ENCODE data around the gene HADHB.
A peak's percentile ranks its signal among the peaks of the same experiment; 100 is the strongest.
"Not testable (repeated sequence)": the region's sequence is repeated elsewhere in the genome, so short reads cannot be mapped to it uniquely, and the experiment has no call there.

Gene HADHB

DNA sequence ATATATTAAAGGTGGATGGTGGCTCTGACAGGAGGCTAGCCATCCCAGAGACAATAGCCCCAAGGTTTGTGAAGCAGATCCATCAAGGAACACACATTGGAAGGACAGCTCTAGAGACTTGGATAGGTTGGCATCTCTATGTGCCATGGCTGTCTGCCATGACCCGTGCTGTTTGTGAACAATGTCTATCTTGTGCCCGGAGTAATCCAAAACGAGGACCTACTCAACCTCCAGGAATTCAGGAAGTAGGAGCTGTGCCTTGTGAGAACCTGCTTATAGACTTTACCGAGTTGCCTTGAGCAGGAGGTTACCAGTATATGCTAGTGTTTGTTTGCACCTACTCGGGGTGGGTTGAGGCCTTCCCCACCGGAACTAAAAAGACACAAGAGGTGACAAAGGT is 58.1 kb downstream of the HADHB start:
- Histone ChIP-seq H3K27ac (ENCODE audit: poor library complexity, severe bottlenecking) (no peak overlapping the region), H3K36me3 (ENCODE audit: low read depth) (no peaks in the 10 kb centered on the region), H3K27me3 (ENCODE audit: insufficient read depth, poor library complexity, severe bottlenecking) (no peaks in the 10 kb centered on the region), H3K4me1 (ENCODE audit: insufficient read depth, poor library complexity, severe bottlenecking) (peaks cover 38% of the 10 kb centered on the region), H3K9me3 (ENCODE audit: severe bottlenecking) (no peaks in the 10 kb centered on the region), H3K4me3 (ENCODE audit: severe bottlenecking) (no peak overlapping the region)
- TF ChIP-seq, protein P1, sequence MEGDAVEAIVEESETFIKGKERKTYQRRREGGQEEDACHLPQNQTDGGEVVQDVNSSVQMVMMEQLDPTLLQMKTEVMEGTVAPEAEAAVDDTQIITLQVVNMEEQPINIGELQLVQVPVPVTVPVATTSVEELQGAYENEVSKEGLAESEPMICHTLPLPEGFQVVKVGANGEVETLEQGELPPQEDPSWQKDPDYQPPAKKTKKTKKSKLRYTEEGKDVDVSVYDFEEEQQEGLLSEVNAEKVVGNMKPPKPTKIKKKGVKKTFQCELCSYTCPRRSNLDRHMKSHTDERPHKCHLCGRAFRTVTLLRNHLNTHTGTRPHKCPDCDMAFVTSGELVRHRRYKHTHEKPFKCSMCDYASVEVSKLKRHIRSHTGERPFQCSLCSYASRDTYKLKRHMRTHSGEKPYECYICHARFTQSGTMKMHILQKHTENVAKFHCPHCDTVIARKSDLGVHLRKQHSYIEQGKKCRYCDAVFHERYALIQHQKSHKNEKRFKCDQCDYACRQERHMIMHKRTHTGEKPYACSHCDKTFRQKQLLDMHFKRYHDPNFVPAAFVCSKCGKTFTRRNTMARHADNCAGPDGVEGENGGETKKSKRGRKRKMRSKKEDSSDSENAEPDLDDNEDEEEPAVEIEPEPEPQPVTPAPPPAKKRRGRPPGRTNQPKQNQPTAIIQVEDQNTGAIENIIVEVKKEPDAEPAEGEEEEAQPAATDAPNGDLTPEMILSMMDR (IDR thresholded peaks at IDR 0.05; ENCODE audit: poor library complexity, severe bottlenecking): no peak
- no peak for DNase-seq (ENCODE audit: low spot score)
- ATAC-seq (ENCODE audit: low read depth): peak; percentile 29; the same call in 2 of the 3 replicates

DNA sequence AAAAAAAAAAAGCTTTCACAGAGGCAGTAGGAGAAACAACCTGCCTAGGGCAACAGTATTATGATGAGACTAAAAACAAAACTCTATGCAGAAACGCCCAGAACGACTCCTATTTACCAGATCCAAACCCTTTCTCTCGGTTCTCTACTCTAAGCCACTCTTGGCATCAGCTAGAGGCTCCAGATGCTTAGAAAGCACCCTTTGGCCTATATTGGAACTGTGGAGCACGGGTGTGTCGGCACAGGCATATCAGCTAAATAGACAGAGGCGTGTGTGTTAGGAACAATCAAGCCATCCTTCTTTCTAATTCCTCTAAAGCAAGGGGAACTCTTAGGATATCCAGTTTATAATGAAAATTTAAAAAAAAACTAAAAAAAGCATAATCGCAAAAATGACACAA is 60.4 kb downstream of the HADHB start:
- H3K36me3 ChIP-seq (ENCODE audit: low read depth); ATAC-seq (ENCODE audit: low read depth); H3K9me3 ChIP-seq (ENCODE audit: severe bottlenecking); DNase-seq (ENCODE audit: low spot score); H3K27me3 ChIP-seq (ENCODE audit: insufficient read depth, poor library complexity, severe bottlenecking); H3K4me3 ChIP-seq (ENCODE audit: severe bottlenecking): not testable (repeated sequence)
- peak overlapping the region; percentile 9 for H3K27ac ChIP-seq (ENCODE audit: poor library complexity, severe bottlenecking)
- H3K4me1 ChIP-seq (ENCODE audit: insufficient read depth, poor library complexity, severe bottlenecking): peaks cover 27% of the 10 kb centered on the region

DNA sequence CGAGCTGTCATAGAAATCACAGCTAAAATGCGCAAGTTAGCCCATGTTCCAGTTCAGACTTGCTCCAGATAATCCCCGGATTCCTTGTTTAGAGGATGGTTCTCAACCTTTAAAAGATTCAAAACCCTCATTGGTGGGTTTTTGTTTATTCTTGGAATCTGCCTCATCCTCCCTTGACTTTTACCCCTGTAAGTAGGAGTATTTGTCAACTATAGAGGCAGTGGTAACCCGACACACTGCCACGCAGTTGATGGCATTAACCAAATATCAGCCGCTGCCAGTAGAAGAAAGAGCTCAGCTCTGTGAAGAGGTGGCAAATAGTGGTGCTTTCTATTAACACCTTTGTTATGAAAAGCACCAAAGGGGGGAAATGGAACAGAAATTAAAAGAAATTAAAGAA is 60.8 kb downstream of the HADHB start:
- peak overlapping the region; percentile 9 for H3K27ac ChIP-seq (ENCODE audit: poor library complexity, severe bottlenecking)
- H3K4me3 ChIP-seq (ENCODE audit: severe bottlenecking): no peak overlapping the region
- TF ChIP-seq, protein P1 (IDR thresholded peaks at IDR 0.05; ENCODE audit: poor library complexity, severe bottlenecking): no peak
- no peaks in the 10 kb centered on the region for H3K36me3 ChIP-seq (ENCODE audit: low read depth)
- peaks cover 24% of the 10 kb centered on the region for H3K4me1 ChIP-seq (ENCODE audit: insufficient read depth, poor library complexity, severe bottlenecking)
- no peaks in the 10 kb centered on the region for H3K9me3 ChIP-seq (ENCODE audit: severe bottlenecking)
- DNase-seq (ENCODE audit: low spot score) (no peak), ATAC-seq (ENCODE audit: low read depth) (peak; percentile 27; the same call in 2 of the 3 replicates)
- H3K27me3 ChIP-seq (ENCODE audit: insufficient read depth, poor library complexity, severe bottlenecking): no peaks in the 10 kb centered on the region

DNA sequence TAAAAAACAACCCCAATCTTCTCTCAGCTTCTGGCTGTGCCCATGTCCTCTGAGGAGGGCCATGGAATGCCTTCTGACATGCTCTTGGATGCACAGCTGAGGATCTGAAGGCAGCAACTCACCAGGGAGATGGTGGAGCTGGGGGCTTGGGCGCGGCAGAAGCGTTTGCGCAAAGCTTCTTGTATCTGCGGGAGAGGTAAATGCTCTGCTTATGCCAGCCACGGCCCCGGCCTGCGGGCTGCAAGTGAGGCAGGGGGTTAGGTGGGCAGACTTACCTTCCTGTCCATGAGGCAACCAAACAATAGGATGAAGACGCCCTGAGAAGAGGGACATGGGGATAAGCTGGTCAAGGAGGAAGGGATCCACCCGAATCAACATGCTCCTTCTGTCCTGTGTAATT is 65.2 kb downstream of the HADHB start:
- Histone ChIP-seq H3K36me3 (ENCODE audit: low read depth) (no peaks in the 10 kb centered on the region), H3K4me1 (ENCODE audit: insufficient read depth, poor library complexity, severe bottlenecking) (peaks cover 8% of the 10 kb centered on the region), H3K9me3 (ENCODE audit: severe bottlenecking) (no peaks in the 10 kb centered on the region), H3K27ac (ENCODE audit: poor library complexity, severe bottlenecking) (no peak overlapping the region), H3K4me3 (ENCODE audit: severe bottlenecking) (no peak overlapping the region), H3K27me3 (ENCODE audit: insufficient read depth, poor library complexity, severe bottlenecking) (no peaks in the 10 kb centered on the region)
- TF ChIP-seq, protein P1 (IDR thresholded peaks at IDR 0.05; ENCODE audit: poor library complexity, severe bottlenecking): no peak
- ATAC-seq (ENCODE audit: low read depth) (no peak), DNase-seq (ENCODE audit: low spot score) (no peak)

DNA sequence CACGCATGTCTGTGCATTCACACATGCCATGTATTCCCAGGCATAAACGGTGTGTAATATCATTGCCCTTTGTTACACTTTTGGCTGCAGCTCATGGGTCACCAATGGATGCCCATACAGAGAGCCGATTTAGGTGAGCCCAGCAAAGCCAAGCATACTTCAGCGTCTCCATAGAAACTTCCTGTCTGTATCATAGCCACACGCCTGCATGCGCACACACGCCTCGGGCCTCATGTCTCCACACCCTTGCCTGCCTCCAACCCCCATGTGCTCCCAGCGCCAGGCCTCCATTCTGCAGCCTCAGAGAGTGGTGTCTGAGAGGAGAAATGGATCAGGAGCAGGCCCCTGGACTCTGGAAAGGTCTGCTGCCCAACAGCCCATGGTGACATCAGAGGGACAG is 67.7 kb downstream of the HADHB start:
- DNase-seq (ENCODE audit: low spot score) (no peak), ATAC-seq (ENCODE audit: low read depth) (peak; percentile 35; the same call in 2 of the 3 replicates)
- H3K27ac ChIP-seq (ENCODE audit: poor library complexity, severe bottlenecking): no peak overlapping the region
- no peaks in the 10 kb centered on the region for H3K27me3 ChIP-seq (ENCODE audit: insufficient read depth, poor library complexity, severe bottlenecking)
- no peaks in the 10 kb centered on the region for H3K9me3 ChIP-seq (ENCODE audit: severe bottlenecking)
- no peaks in the 10 kb centered on the region for H3K36me3 ChIP-seq (ENCODE audit: low read depth)
- H3K4me1 ChIP-seq (ENCODE audit: insufficient read depth, poor library complexity, severe bottlenecking): no peaks in the 10 kb centered on the region
- TF ChIP-seq, protein P1 (IDR thresholded peaks at IDR 0.05; ENCODE audit: poor library complexity, severe bottlenecking): no peak
- no peak overlapping the region for H3K4me3 ChIP-seq (ENCODE audit: severe bottlenecking)
